Heart left ventricle (tissue), 16 donors: ENCODE measurements around the gene EVA1C. TPM values are rescaled to one million over a fixed set of nuclear protein-coding genes. Genes with fewer than 3 reads are reported as not detected.
"Not testable (repeated sequence)": the region's sequence is repeated elsewhere in the genome, so short reads cannot be mapped to it uniquely, and the experiment has no call there.

Experiments used
- ATAC-seq, 4 donors: fragments of 200-7000 bp; cut with Tn5 transposase; one replicate each; pipeline ENCODE4 v1.9.1; 2020 to 2022; ENCODE audit warnings: moderate library complexity in 4 of 4, mild to moderate bottlenecking in 3 of 4, moderate number of reproducible peaks in 1 of 4
- DNase-seq, 5 donors: peaks; one replicate each; pipeline ENCODE4 v3.0.0-alpha.2; 2020
- H3K27ac ChIP-seq, 12 donors: fragments of 200-600 bp; sonication (generic) in 4 of 12; one replicate each; pipeline versions ENCODE4 v1.5.0 to v1.8.0; 2016 to 2022; ENCODE audit warnings: mild to moderate bottlenecking in 2 of 12
- H3K27me3 ChIP-seq, 9 donors: fragments of 200-600 bp; sonication (generic) in 2 of 9; one replicate each; pipeline versions ENCODE4 v1.5.1 to v1.8.0; 2016 to 2022; ENCODE audit warnings: mild to moderate bottlenecking in 3 of 9
- H3K36me3 ChIP-seq, 9 donors: fragments of 200-600 bp; sonication (generic) in 2 of 9; one replicate each; pipeline versions ENCODE4 v1.5.0 to v1.8.0; 2018 to 2022; ENCODE audit warnings: mild to moderate bottlenecking in 2 of 9
- H3K4me1 ChIP-seq, 12 donors: fragments of 200-600 bp; sonication (generic) in 4 of 12; one replicate each; pipeline versions ENCODE4 v1.5.0 to v1.8.0; 2016 to 2022; ENCODE audit warnings: mild to moderate bottlenecking in 3 of 12
- H3K4me3 ChIP-seq, 12 donors: fragments of 200-600 bp; sonication (generic) in 4 of 12; one replicate each; pipeline versions ENCODE4 v1.5.0 to v1.8.0; 2017 to 2022; ENCODE audit warnings: mild to moderate bottlenecking in 9 of 12, moderate library complexity in 4 of 12
- H3K9me3 ChIP-seq, 12 donors: fragments of 200-600 bp; sonication (generic) in 4 of 12; one replicate each; pipeline versions ENCODE4 v1.5.0 to v1.8.0; 2016 to 2022; ENCODE audit warnings: mild to moderate bottlenecking in 1 of 12
- POLR2A ChIP-seq, 2 donors: fragments of 450-650 bp; IDR thresholded peaks; one replicate each; pipeline ENCODE4 v1.6.1; 2017; ENCODE audit warnings: antibody characterized with exemption in 2 of 2, mild to moderate bottlenecking in 2 of 2, moderate library complexity in 2 of 2
- WGBS, 4 donors: extraction: QIAGEN DNeasy Blood & Tissue Kit in 2 of 4; methylation state at CpG; one replicate each; pipeline versions ENCODE4 v1.1.5 to v1.1.7; 2013 to 2018; 5-methylcytosine and 5-hydroxymethylcytosine counted together
- intact Hi-C, 10 donors: fragments of 100-400 bp; cut with DNase I; formaldehyde crosslinking; loops; one replicate each; pipeline versions ENCODE4 v1.11.1 to v1.14.2; 2022
- polyA plus RNA-seq, 2 donors: library from polyadenylated mRNA; stranded (reverse); fragments of 200-250 nt; gene quantifications; one replicate each; pipeline ENCODE4 v1.2.3, GENCODE V29; 2013
- total RNA-seq, 9 donors: library from RNA; depleted of rRNA in 2 of 9; stranded (reverse); fragments of >200 nt in 2 of 9; fragmentation: NEBNext Ultra II Directional in 3 of 9; extraction: Animal tissue kit (Norgen Biotek cat#: 25700) in 3 of 9; gene quantifications; one replicate each; pipeline versions ENCODE4 v1.1.0 to v1.2.4, GENCODE V29; 2016 to 2023
- TF ChIP-seq, protein P1 (sequence below), 12 donors: fragments of 200-600 bp; sonication (generic) in 4 of 12; IDR thresholded peaks; one replicate each; pipeline versions ENCODE4 v1.5.0 to v1.8.0; 2018 to 2022; ENCODE audit warnings: antibody characterized with exemption in 12 of 12, mild to moderate bottlenecking in 5 of 12
- donor health status: ischemic (EF 13 %, LVEDD 7.1; RV severe dilation, severe dysfunction).
- donor health status: healthy with polysubstance abuse.
- donor health status: DM: no; HTN: yes; CAD: no.
- donor health status: DM: no; HTN: no; CAD: no.
- donor health status: ischemic (EF 25% LVEDD 6.9; RV normal size, moderate dysfunction).
- donor health status: ischemic (EF 25% LVEDD 5.7; RV mildly dilated, moderate dysfunction).
- donor health status: healthy.
- donor health status: DM: yes; HTN: yes; CAD: no.
- donor health status: ischemic (EF 35%, LVEDD 5.7; RV mildly dilated, moderate dysfunction).
- donor health status: nonischemic (EF 11% LVEDD 7.7; RV severe dilation, severe dysfunction).
- donor health status: DM: yes; HTN: yes; CAD: no.
- donor health status: PGD.
- donor health status: ischemic (EF 29% LVEDD 5.4; RV normal size, mild dysfunction).
- donor health status: nonischemic (EF 23%, LVEDD 6.1; RV moderate dilation, normal function).

The EVA1C gene
- total and polyA plus RNA-seq, 11 donors: 10.1 to 44.4 (median 19.7) TPM

DNA sequence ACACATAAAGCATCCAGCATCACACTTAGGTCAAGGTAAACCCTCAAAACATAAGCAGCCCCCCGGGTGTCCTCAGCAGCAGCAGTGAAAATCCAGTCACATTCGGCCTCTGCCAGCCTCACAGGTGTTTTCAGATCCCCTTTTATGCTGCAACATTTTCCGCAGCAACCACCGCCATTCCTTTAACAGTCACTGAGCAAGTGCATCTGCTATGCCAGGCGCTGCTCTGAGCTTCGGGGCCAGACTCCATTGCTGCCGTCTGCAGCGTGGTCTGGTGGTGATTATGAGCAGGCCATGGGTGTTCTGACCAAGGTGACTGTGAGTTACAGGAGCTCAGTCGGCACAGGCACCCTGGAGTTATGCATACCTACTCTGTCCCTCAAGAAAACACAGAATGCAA is 24.2 kb upstream of the EVA1C start:
- TF ChIP-seq, protein P1, sequence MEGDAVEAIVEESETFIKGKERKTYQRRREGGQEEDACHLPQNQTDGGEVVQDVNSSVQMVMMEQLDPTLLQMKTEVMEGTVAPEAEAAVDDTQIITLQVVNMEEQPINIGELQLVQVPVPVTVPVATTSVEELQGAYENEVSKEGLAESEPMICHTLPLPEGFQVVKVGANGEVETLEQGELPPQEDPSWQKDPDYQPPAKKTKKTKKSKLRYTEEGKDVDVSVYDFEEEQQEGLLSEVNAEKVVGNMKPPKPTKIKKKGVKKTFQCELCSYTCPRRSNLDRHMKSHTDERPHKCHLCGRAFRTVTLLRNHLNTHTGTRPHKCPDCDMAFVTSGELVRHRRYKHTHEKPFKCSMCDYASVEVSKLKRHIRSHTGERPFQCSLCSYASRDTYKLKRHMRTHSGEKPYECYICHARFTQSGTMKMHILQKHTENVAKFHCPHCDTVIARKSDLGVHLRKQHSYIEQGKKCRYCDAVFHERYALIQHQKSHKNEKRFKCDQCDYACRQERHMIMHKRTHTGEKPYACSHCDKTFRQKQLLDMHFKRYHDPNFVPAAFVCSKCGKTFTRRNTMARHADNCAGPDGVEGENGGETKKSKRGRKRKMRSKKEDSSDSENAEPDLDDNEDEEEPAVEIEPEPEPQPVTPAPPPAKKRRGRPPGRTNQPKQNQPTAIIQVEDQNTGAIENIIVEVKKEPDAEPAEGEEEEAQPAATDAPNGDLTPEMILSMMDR (IDR thresholded peaks at IDR 0.05): no peak
- no peak for TF ChIP-seq POLR2A (IDR thresholded peaks at IDR 0.05)
- Histone ChIP-seq H3K27me3 (no peaks in the 10 kb centered on the region), H3K36me3 (peaks cover 0 to 30% (median 16%) of the 10 kb centered on the region in 9 donors), H3K4me1 (peaks cover 2 to 50% (median 22%) of the 10 kb centered on the region in 12 donors), H3K9me3 (no peaks in the 10 kb centered on the region), H3K4me3 (no peak overlapping the region), H3K27ac (peak overlapping the region in 2 of 12 donors; percentile 2 to 32)
- WGBS, 4 donors: 67 to 76% (median 73%) methylated on average over 4 to 9 of the region's 9 CpGs
- ATAC-seq (no peak), DNase-seq (no peak)
- intact Hi-C loops: no loop called here

DNA sequence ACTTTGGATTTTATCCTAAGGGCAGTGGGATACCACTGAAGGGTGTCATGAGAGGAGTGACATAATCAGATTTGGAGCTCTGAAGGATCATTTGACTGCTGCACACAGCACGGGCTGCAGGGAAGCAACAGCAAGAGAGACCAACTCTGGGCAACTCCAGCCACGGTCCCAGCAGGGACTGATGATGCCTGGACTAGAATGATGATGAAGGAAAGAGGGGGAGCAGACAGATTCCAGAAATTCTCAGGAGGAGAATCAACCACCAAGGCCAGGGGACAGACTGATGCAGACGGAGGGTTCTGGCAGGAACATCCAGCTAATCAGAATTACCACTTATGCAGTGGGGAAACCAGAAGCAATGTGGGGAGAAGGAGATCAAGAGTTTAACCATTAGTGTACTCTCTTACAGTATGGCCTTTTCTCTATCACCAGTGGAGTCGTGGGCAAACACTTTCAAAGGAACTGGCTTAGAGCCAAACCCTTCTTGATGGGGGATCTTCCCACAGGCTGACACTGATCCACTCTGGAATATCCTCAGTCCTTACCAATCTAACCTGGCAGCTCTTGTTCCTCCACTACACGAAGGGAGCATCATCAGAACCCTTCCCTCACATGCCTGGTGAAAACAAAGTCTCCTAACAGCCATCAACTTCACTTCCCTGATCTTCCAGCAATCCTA is 23.0 kb upstream of the EVA1C start:
- H3K4me1 ChIP-seq: peaks cover 2 to 58% (median 26%) of the 10 kb centered on the region in 12 donors
- H3K4me3 ChIP-seq: no peak overlapping the region
- peak overlapping the region in 4 of 12 donors; percentile 2 to 23 (median 9) for H3K27ac ChIP-seq
- H3K9me3 ChIP-seq: no peaks in the 10 kb centered on the region
- no peak for DNase-seq
- intact Hi-C loops: loop anchor here in 2 of 10 donors (5.0 to 10.0 kb wide), 2 partner anchors 65 to 107 kb away; no protein-coding TSS in a partner anchor
- WGBS, 4 donors: 43 to 68% (median 48%) methylated on average over 5 of the region's 5 CpGs
- ATAC-seq: no peak
- H3K27me3 ChIP-seq: no peaks in the 10 kb centered on the region
- peaks cover 0 to 19% (median 4%) of the 10 kb centered on the region in 9 donors for H3K36me3 ChIP-seq
- TF ChIP-seq, protein P1 (IDR thresholded peaks at IDR 0.05): no peak
- TF ChIP-seq POLR2A (IDR thresholded peaks at IDR 0.05): no peak

DNA sequence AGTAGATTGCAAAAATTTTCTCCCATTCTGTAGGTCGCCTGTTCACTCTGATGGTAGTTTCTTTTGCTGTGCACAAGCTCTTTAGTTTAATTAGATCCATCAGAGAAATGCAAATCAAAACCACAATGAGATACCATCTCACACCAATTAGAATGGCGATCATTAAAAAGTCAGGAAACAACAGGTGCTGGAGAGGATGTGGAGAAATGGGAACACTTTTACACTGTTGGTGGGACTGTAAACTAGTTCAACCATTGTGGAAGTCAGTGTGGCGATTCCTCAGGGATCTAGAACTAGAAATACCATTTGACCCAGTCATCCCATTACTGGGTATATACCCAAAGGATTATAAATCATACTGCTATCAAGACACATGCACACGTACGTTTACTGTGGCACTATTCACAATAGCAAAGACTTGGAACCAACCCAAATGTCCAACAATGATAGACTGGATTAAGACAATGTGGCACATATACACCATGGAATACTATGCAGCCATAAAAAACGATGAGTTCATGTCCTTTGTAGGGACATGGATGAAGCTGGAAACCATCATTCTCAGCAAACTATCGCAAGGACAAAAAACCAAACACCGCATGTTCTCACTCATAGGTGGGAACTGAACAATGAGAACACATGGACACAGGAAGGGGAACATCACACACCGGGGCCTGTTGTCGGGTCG is 21.8 kb upstream of the EVA1C start:
- H3K4me1 ChIP-seq: peaks cover 2 to 58% (median 26%) of the 10 kb centered on the region in 12 donors
- not testable (repeated sequence) for DNase-seq, ATAC-seq, H3K27ac ChIP-seq, H3K36me3 ChIP-seq, H3K4me3 ChIP-seq, H3K9me3 ChIP-seq, H3K27me3 ChIP-seq
- WGBS, 4 donors: 90 to 98% (median 93%) methylated on average over 8 to 11 of the region's 11 CpGs
- intact Hi-C loops: loop anchor here in 2 of 10 donors (5.0 to 10.0 kb wide), 2 partner anchors 64 to 108 kb away; no protein-coding TSS in a partner anchor

DNA sequence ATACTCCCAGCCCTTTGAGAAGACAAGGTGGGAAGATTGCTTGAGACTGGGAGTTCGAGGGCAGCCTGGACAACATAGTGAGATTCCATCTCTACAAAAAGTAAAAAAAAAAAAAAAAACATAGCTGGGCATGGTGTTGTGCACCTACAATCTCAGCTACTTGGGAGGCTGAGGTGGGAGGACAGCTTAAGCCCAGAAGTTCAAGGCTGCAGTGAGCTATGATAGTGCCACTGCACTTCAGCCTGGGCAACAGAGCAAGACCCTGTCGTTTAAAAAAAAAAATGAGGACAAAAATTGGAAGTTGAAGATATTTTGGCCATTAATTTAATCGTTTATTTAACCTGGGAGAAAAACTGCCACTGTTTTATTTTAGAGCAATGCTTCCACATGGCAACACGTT is 20.8 kb upstream of the EVA1C start:
- intact Hi-C loops: loop anchor here in 2 of 10 donors (5.0 to 10.0 kb wide), 2 partner anchors 63 to 109 kb away; no protein-coding TSS in a partner anchor

More for the DNA sequence above, 20.8 kb upstream of the EVA1C start:
- H3K4me1 ChIP-seq: peaks cover 2 to 49% (median 22%) of the 10 kb centered on the region in 12 donors
- ATAC-seq: no peak
- no peaks in the 10 kb centered on the region for H3K9me3 ChIP-seq
- DNase-seq: no peak
- TF ChIP-seq POLR2A (IDR thresholded peaks at IDR 0.05): no peak
- TF ChIP-seq, protein P1 (IDR thresholded peaks at IDR 0.05): no peak
- H3K4me3 ChIP-seq: peak overlapping the region; percentile 79 to 99 (median 82)
- H3K36me3 ChIP-seq: peaks cover 0 to 9% (median 0%) of the 10 kb centered on the region in 9 donors
- whole genome bisulfite sequencing, 4 donors: 64 to 78% (median 70%) methylated on average over 4 of the region's 4 CpGs
- H3K27ac ChIP-seq: no peak overlapping the region
- H3K27me3 ChIP-seq: no peaks in the 10 kb centered on the region
